GM13976 (cell line): ENCODE results near the gene KRTCAP2.

Source experiments
- DNase-seq: peaks from one replicate; pipeline ENCODE4 v3.0.0; 2012; ENCODE audit warnings: low spot score
- CTCF ChIP-seq: IDR thresholded peaks from 2 replicates; pipeline ENCODE4 v1.5.1; 2012; ENCODE audit warnings: borderline replicate concordance, mild to moderate bottlenecking; ENCODE audit not compliant: insufficient read depth; ENCODE audit errors: extremely low read depth, missing control alignments, control extremely low read depth
- in situ Hi-C: fragments of 300-500 bp; cut with MboI; formaldehyde crosslinking; loops from one replicate; pipeline ENCODE4 v1.12.0; 2022; ENCODE audit warnings: low sequenced_read_pairs, mixed read lengths, inconsistent platforms; ENCODE audit not compliant: unreplicated experiment

The KRTCAP2 gene

GRCh38 chr1:155120253-155120652 lies 52.9 kb downstream of the KRTCAP2 start:
- no peak for DNase-seq
- no peak for TF ChIP-seq CTCF
- in situ Hi-C loops: no loop called here
